Smooth muscle cell (in vitro differentiated cells): ENCODE measurements around the gene SYTL2. TPM values are rescaled to one million over a fixed set of nuclear protein-coding genes. Genes with fewer than 3 reads are reported as not detected.

ENCODE experiments used
- DNase-seq: peaks from one replicate; lab custom pipeline; 2025; ENCODE audit not compliant: unreplicated experiment; lab: John Stamatoyannopoulos, UW
- H2AFZ ChIP-seq: fragments of 200-600 bp; sonication (generic); 2 replicates; pipeline ENCODE4 v1.6.0; 2016; ENCODE audit warnings: antibody characterized with exemption, low read depth, mild to moderate bottlenecking
- H3F3A ChIP-seq: fragments of 200-600 bp; sonication (generic); 2 replicates; pipeline ENCODE4 v1.6.0; 2017; ENCODE audit warnings: antibody characterized with exemption, low read depth
- H3K27ac ChIP-seq: fragments of 200-600 bp; sonication (generic); 2 replicates; pipeline ENCODE4 v1.5.1; 2016; ENCODE audit warnings: low read depth, mild to moderate bottlenecking
- H3K27me3 ChIP-seq: fragments of 200-600 bp; sonication (generic); 2 replicates; pipeline ENCODE4 v1.6.1; 2016; ENCODE audit warnings: low read depth, mild to moderate bottlenecking
- H3K36me3 ChIP-seq: fragments of 200-600 bp; sonication (generic); 2 replicates; pipeline ENCODE4 v1.5.1; 2016; ENCODE audit warnings: low read depth
- H3K4me1 ChIP-seq: fragments of 200-600 bp; sonication (generic); 2 replicates; pipeline ENCODE4 v1.5.1; 2016; ENCODE audit warnings: low read depth
- H3K4me2 ChIP-seq: fragments of 200-600 bp; sonication (generic); 2 replicates; pipeline ENCODE4 v1.6.0; 2016; ENCODE audit warnings: mild to moderate bottlenecking
- H3K4me3 ChIP-seq: fragments of 200-600 bp; sonication (generic); 2 replicates; pipeline ENCODE4 v1.5.1; 2016; ENCODE audit warnings: mild to moderate bottlenecking
- H3K79me2 ChIP-seq: fragments of 200-600 bp; sonication (generic); 2 replicates; pipeline ENCODE4 v1.6.0; 2016; ENCODE audit warnings: low read depth, mild to moderate bottlenecking
- H3K9ac ChIP-seq: fragments of 200-600 bp; sonication (generic); 2 replicates; pipeline ENCODE4 v1.6.0; 2016; ENCODE audit warnings: low read depth
- H3K9me3 ChIP-seq: fragments of 200-600 bp; sonication (generic); replicated peaks from 2 replicates; pipeline ENCODE4 v1.5.1; 2016; ENCODE audit warnings: low read depth
- H4K20me1 ChIP-seq: fragments of 200-600 bp; sonication (generic); 2 replicates; pipeline ENCODE4 v1.6.0; 2016; ENCODE audit warnings: low read depth
- WGBS: methylation state at CpG from one replicate; pipeline ENCODE4 v1.1.7; 2016; ENCODE audit warnings: low lambda C conversion rate; 5-methylcytosine and 5-hydroxymethylcytosine counted together
- polyA plus RNA-seq: library from polyadenylated mRNA; unstranded; fragments of >200 nt; fragmentation: Nextera tagmentation; extraction: Ambion mirVana; gene quantifications from 2 replicates; pipeline ENCODE4 v1.2.1, GENCODE V29; 2016
- total RNA-seq: library from RNA; depleted of rRNA; stranded (reverse); fragments of >200 nt; gene quantifications from 2 replicates; pipeline ENCODE4 v1.2.3, GENCODE V29; 2014
- TF ChIP-seq, protein P1 (sequence below): fragments of 200-600 bp; sonication (generic); IDR thresholded peaks from 2 replicates; pipeline ENCODE4 v1.5.1; 2017; ENCODE audit warnings: borderline replicate concordance, mild to moderate bottlenecking, antibody characterized with exemption; ENCODE audit not compliant: insufficient read depth, poor library complexity, severe bottlenecking

SYTL2 gene
- total and polyA plus RNA-seq, 2 experiments from 2014 or later: 10.4 to 50.7 TPM

- Histone ChIP-seq H2AFZ (no peak overlapping the region), H3K4me1 (no peaks in the 10 kb centered on the region), H3K27ac (no peak overlapping the region), H4K20me1 (no peaks in the 10 kb centered on the region), H3K4me2 (no peak overlapping the region), H3K36me3 (no peaks in the 10 kb centered on the region), H3K9me3 (no peaks in the 10 kb centered on the region), H3K27me3 (no peaks in the 10 kb centered on the region), H3K4me3 (no peak overlapping the region), H3K79me2 (no peaks in the 10 kb centered on the region), H3K9ac (no peak overlapping the region), H3F3A (no peaks in the 10 kb centered on the region)
- no peak for DNase-seq
- 88% methylated on average over 1 of the region's 1 CpG for WGBS
- TF ChIP-seq, protein P1, sequence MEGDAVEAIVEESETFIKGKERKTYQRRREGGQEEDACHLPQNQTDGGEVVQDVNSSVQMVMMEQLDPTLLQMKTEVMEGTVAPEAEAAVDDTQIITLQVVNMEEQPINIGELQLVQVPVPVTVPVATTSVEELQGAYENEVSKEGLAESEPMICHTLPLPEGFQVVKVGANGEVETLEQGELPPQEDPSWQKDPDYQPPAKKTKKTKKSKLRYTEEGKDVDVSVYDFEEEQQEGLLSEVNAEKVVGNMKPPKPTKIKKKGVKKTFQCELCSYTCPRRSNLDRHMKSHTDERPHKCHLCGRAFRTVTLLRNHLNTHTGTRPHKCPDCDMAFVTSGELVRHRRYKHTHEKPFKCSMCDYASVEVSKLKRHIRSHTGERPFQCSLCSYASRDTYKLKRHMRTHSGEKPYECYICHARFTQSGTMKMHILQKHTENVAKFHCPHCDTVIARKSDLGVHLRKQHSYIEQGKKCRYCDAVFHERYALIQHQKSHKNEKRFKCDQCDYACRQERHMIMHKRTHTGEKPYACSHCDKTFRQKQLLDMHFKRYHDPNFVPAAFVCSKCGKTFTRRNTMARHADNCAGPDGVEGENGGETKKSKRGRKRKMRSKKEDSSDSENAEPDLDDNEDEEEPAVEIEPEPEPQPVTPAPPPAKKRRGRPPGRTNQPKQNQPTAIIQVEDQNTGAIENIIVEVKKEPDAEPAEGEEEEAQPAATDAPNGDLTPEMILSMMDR: no peak
Observed at GRCh38 chr11:85835263-85835662, 24.3 kb upstream of the SYTL2 start.

DNA sequence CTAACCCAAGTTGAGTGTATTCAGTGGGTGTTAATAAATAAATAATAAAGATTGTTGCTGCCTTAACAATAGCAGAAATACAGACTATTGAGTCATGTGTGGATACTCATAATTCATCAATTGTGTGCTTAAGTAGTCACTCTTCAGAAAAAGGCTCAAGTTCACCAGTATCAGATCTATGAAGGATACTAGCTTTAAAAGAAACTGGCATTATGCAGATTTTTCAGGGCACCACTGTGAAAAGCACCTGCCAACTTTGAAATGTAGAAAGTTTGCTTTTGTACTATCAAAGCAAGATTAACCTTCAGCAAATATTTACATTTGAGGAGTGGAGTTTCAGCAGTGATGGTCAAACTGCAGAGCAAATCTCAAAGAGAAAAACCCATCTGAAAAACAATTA lies 20.1 kb upstream of the SYTL2 start:
- Histone ChIP-seq H3F3A (peaks cover 7% of the 10 kb centered on the region), H3K27me3 (no peaks in the 10 kb centered on the region), H3K36me3 (no peaks in the 10 kb centered on the region), H3K9me3 (no peaks in the 10 kb centered on the region), H3K4me3 (no peak overlapping the region), H3K9ac (no peak overlapping the region), H3K4me2 (no peak overlapping the region), H3K79me2 (no peaks in the 10 kb centered on the region), H3K27ac (no peak overlapping the region), H4K20me1 (no peaks in the 10 kb centered on the region), H3K4me1 (peaks cover 4% of the 10 kb centered on the region), H2AFZ (no peak overlapping the region)
- TF ChIP-seq, protein P1: no peak
- no peak for DNase-seq

GRCh38 chr11:85829172-85829571 lies 18.2 kb upstream of the SYTL2 start:
- Histone ChIP-seq H3K4me3 (no peak overlapping the region), H3K27me3 (no peaks in the 10 kb centered on the region), H3K4me2 (no peak overlapping the region), H3K9ac (no peak overlapping the region), H3K27ac (no peak overlapping the region), H3K79me2 (no peaks in the 10 kb centered on the region), H3K9me3 (no peaks in the 10 kb centered on the region), H3K4me1 (peaks cover 4% of the 10 kb centered on the region), H3F3A (peaks cover 7% of the 10 kb centered on the region), H4K20me1 (no peaks in the 10 kb centered on the region), H2AFZ (no peak overlapping the region), H3K36me3 (no peaks in the 10 kb centered on the region)
- WGBS: 98% methylated on average over 2 of the region's 2 CpGs
- TF ChIP-seq, protein P1: no peak
- DNase-seq: no peak

GRCh38 chr11:85828640-85828978 lies 17.7 kb upstream of the SYTL2 start:
- DNase-seq: no peak
- Histone ChIP-seq H2AFZ (no peak overlapping the region), H3K27ac (peak overlapping the region; percentile 87), H3K79me2 (no peaks in the 10 kb centered on the region), H3K36me3 (no peaks in the 10 kb centered on the region), H3K9me3 (no peaks in the 10 kb centered on the region), H3K4me3 (no peak overlapping the region), H3K9ac (no peak overlapping the region), H3K4me2 (peak overlapping the region; percentile 32), H4K20me1 (no peaks in the 10 kb centered on the region), H3F3A (peaks cover 7% of the 10 kb centered on the region), H3K27me3 (no peaks in the 10 kb centered on the region), H3K4me1 (peaks cover 4% of the 10 kb centered on the region)
- TF ChIP-seq, protein P1: no peak
- WGBS: 55% methylated on average over 1 of the region's 1 CpG
